Urinary bladder (tissue), 4 donors: ENCODE measurements around the gene VOPP1. TPM values are rescaled to one million over a fixed set of nuclear protein-coding genes. Genes with fewer than 3 reads are reported as not detected.
"Not testable (repeated sequence)": the region's sequence is repeated elsewhere in the genome, so short reads cannot be mapped to it uniquely, and the experiment has no call there.

Experiments used
- DNase-seq: peaks from one replicate; pipeline ENCODE4 v3.0.0-alpha.2; 2015; ENCODE audit errors: extremely low spot score
- H3K27ac ChIP-seq: one replicate; pipeline ENCODE4 v1.5.1; 2013; ENCODE audit warnings: low read depth, mild to moderate bottlenecking, moderate library complexity
- H3K36me3 ChIP-seq: one replicate; pipeline ENCODE4 v1.6.1; 2013; ENCODE audit warnings: mild to moderate bottlenecking, moderate library complexity; ENCODE audit not compliant: insufficient read depth
- H3K4me1 ChIP-seq: one replicate; pipeline ENCODE4 v1.6.1; 2013; ENCODE audit warnings: mild to moderate bottlenecking, moderate library complexity; ENCODE audit not compliant: insufficient read depth
- H3K4me3 ChIP-seq: one replicate; pipeline ENCODE4 v1.5.1; 2013; ENCODE audit warnings: low read depth, low read length
- WGBS: extraction: QIAGEN DNeasy Blood & Tissue Kit; methylation state at CpG from one replicate; pipeline ENCODE4 v1.1.7; 2013; 5-methylcytosine and 5-hydroxymethylcytosine counted together
- polyA plus RNA-seq: library from polyadenylated mRNA; stranded (reverse); fragments of 200-250 nt; gene quantifications from one replicate; pipeline ENCODE4 v1.2.3, GENCODE V29; 2013
- total RNA-seq: library from RNA; depleted of rRNA; stranded (reverse); fragments of >200 nt; gene quantifications from one replicate; pipeline ENCODE4 v1.2.3, GENCODE V29; 2014
- donor health status: healthy with polysubstance abuse.
- donor health status: healthy.

Gene VOPP1
- total and polyA plus RNA-seq, 2 donors: 26.8 to 34.1 TPM

- Histone ChIP-seq H3K36me3 (no peaks in the 10 kb centered on the region), H3K27ac (no peak overlapping the region), H3K4me3 (no peak overlapping the region), H3K4me1 (no peaks in the 10 kb centered on the region)
- DNase-seq: no peak
- WGBS: 73% methylated on average over 3 of the region's 3 CpGs
Observed at GRCh38 chr7:55591282-55591931, 19.1 kb upstream of the VOPP1 start.

GRCh38 chr7:55590517-55591281 is 18.4 kb upstream of the VOPP1 start:
- DNase-seq: no peak
- Histone ChIP-seq H3K27ac (no peak overlapping the region), H3K36me3 (no peaks in the 10 kb centered on the region), H3K4me1 (no peaks in the 10 kb centered on the region), H3K4me3 (no peak overlapping the region)
- WGBS: 93% methylated on average over 8 of the region's 8 CpGs

- Histone ChIP-seq H3K4me3 (no peak overlapping the region), H3K4me1 (no peaks in the 10 kb centered on the region), H3K27ac (no peak overlapping the region), H3K36me3 (no peaks in the 10 kb centered on the region)
- no peak for DNase-seq
- WGBS: 97% methylated on average over 1 of the region's 1 CpG
Observed at GRCh38 chr7:55589905-55590304, 17.6 kb upstream of the VOPP1 start.

- H3K36me3 ChIP-seq: no peaks in the 10 kb centered on the region
- no peak overlapping the region for H3K4me3 ChIP-seq
- no peak for DNase-seq
- no peak overlapping the region for H3K27ac ChIP-seq
- 75% methylated on average over 8 of the region's 8 CpGs for WGBS
- H3K4me1 ChIP-seq: no peaks in the 10 kb centered on the region
Observed at GRCh38 chr7:55588976-55589604, 16.8 kb upstream of the VOPP1 start.

- Histone ChIP-seq H3K27ac (no peak overlapping the region), H3K4me1 (no peaks in the 10 kb centered on the region), H3K36me3 (no peaks in the 10 kb centered on the region), H3K4me3 (no peak overlapping the region)
- WGBS: 88% methylated on average over 4 of the region's 4 CpGs
- no peak for DNase-seq
Observed at GRCh38 chr7:55588379-55588699, 16.0 kb upstream of the VOPP1 start.

GRCh38 chr7:55587687-55588378 is 15.5 kb upstream of the VOPP1 start:
- 84% methylated on average over 8 of the region's 8 CpGs for WGBS

GRCh38 chr7:55582656-55583055 is 10.4 kb upstream of the VOPP1 start:
- whole genome bisulfite sequencing: 88% methylated on average over 9 of the region's 9 CpGs
- not testable (repeated sequence) for H3K4me1 ChIP-seq, H3K27ac ChIP-seq, H3K36me3 ChIP-seq, DNase-seq, H3K4me3 ChIP-seq

More at GRCh38 chr7:55587687-55588378, 15.5 kb upstream of the VOPP1 start:
- Histone ChIP-seq H3K27ac (no peak overlapping the region), H3K36me3 (no peaks in the 10 kb centered on the region), H3K4me3 (no peak overlapping the region), H3K4me1 (no peaks in the 10 kb centered on the region)
- no peak for DNase-seq

- no peaks in the 10 kb centered on the region for H3K36me3 ChIP-seq
- no peak overlapping the region for H3K4me3 ChIP-seq
- H3K4me1 ChIP-seq: no peaks in the 10 kb centered on the region
- DNase-seq: no peak
- 89% methylated on average over 4 of the region's 4 CpGs for WGBS
- no peak overlapping the region for H3K27ac ChIP-seq
Observed at GRCh38 chr7:55576753-55577152, 4.5 kb upstream of the VOPP1 start.

GRCh38 chr7:55575733-55576132 is 3.4 kb upstream of the VOPP1 start:
- DNase-seq: no peak
- Histone ChIP-seq H3K4me1 (no peaks in the 10 kb centered on the region), H3K27ac (no peak overlapping the region), H3K36me3 (no peaks in the 10 kb centered on the region), H3K4me3 (no peak overlapping the region)
- WGBS: 96% methylated on average over 4 of the region's 4 CpGs

GRCh38 chr7:55575098-55575497 is 2.8 kb upstream of the VOPP1 start:
- no peaks in the 10 kb centered on the region for H3K4me1 ChIP-seq
- H3K4me3 ChIP-seq: no peak overlapping the region
- DNase-seq: no peak
- no peak overlapping the region for H3K27ac ChIP-seq
- no peaks in the 10 kb centered on the region for H3K36me3 ChIP-seq
- 76% methylated on average over 9 of the region's 9 CpGs for WGBS

- no peaks in the 10 kb centered on the region for H3K4me1 ChIP-seq
- H3K4me3 ChIP-seq: no peak overlapping the region
- 30% methylated on average over 3 of the region's 3 CpGs for WGBS
- peak overlapping the region; percentile 24 for H3K27ac ChIP-seq
- no peaks in the 10 kb centered on the region for H3K36me3 ChIP-seq
- DNase-seq: no peak
Observed at GRCh38 chr7:55574051-55574717, 1.9 kb upstream of the VOPP1 start.

- H3K4me1 ChIP-seq: no peaks in the 10 kb centered on the region
- DNase-seq: no peak
- H3K36me3 ChIP-seq: no peaks in the 10 kb centered on the region
- 54% methylated on average over 9 of the region's 9 CpGs for WGBS
- no peak overlapping the region for H3K27ac ChIP-seq
- no peak overlapping the region for H3K4me3 ChIP-seq
Observed at GRCh38 chr7:55573234-55573900, 1.1 kb upstream of the VOPP1 start.
